ENCODE data around the gene KISS1R.

Gene KISS1R

GRCh38 chr19:958967-959855 is 42.1 kb downstream of the KISS1R start:
- Histone ChIP-seq H3K4me3 (ENCODE audit: low read depth, low read length) (no peak overlapping the region), H3K27me3 (no peaks in the 10 kb centered on the region), H3K4me1 (peaks cover 7% of the 10 kb centered on the region), H3K9me3 (no peaks in the 10 kb centered on the region), H3K36me3 (peaks cover 2% of the 10 kb centered on the region)
- TF ChIP-seq CTCF (IDR thresholded peaks at IDR 0.05; ENCODE audit: low read depth, low read length) = no peak
- peak; percentile 8 for DNase-seq

GRCh38 chr19:960020-960419 is 42.9 kb downstream of the KISS1R start:
- Histone ChIP-seq H3K36me3 (peaks cover 10% of the 10 kb centered on the region), H3K4me3 (ENCODE audit: low read depth, low read length) (no peak overlapping the region), H3K27me3 (no peaks in the 10 kb centered on the region), H3K4me1 (peaks cover 7% of the 10 kb centered on the region), H3K9me3 (no peaks in the 10 kb centered on the region)
- no peak for TF ChIP-seq CTCF (IDR thresholded peaks at IDR 0.05; ENCODE audit: low read depth, low read length)
- no peak for DNase-seq

GRCh38 chr19:960601-960938 is 43.4 kb downstream of the KISS1R start:
- H3K9me3 ChIP-seq = no peaks in the 10 kb centered on the region
- H3K27me3 ChIP-seq = no peaks in the 10 kb centered on the region
- H3K4me1 ChIP-seq = peaks cover 7% of the 10 kb centered on the region
- no peak for TF ChIP-seq CTCF (IDR thresholded peaks at IDR 0.05; ENCODE audit: low read depth, low read length)
- no peak overlapping the region for H3K4me3 ChIP-seq (ENCODE audit: low read depth, low read length)
- no peak for DNase-seq
- H3K36me3 ChIP-seq = peaks cover 16% of the 10 kb centered on the region

GRCh38 chr19:961866-962620 is 44.9 kb downstream of the KISS1R start:
- Histone ChIP-seq H3K27me3 (no peaks in the 10 kb centered on the region), H3K36me3 (peaks cover 25% of the 10 kb centered on the region), H3K4me1 (no peaks in the 10 kb centered on the region), H3K4me3 (ENCODE audit: low read depth, low read length) (no peak overlapping the region), H3K9me3 (no peaks in the 10 kb centered on the region)
- DNase-seq = no peak
- no peak for TF ChIP-seq CTCF (IDR thresholded peaks at IDR 0.05; ENCODE audit: low read depth, low read length)

- no peak for TF ChIP-seq CTCF (IDR thresholded peaks at IDR 0.05; ENCODE audit: low read depth, low read length)
- no peak for DNase-seq
- H3K4me1 ChIP-seq = no peaks in the 10 kb centered on the region
- H3K4me3 ChIP-seq (ENCODE audit: low read depth, low read length) = no peak overlapping the region
- no peaks in the 10 kb centered on the region for H3K27me3 ChIP-seq
- H3K9me3 ChIP-seq = no peaks in the 10 kb centered on the region
- peaks cover 27% of the 10 kb centered on the region for H3K36me3 ChIP-seq
Observed at GRCh38 chr19:962683-963400, 45.7 kb downstream of the KISS1R start.

Measured in BE2C (cell line).